ENCODE results near the gene FAM118B.

GRCh38 chr11:126308271-126308671 lies 96.7 kb downstream of the FAM118B start:
- TF ChIP-seq EZH2 (IDR thresholded peaks at IDR 0.05; ENCODE audit: low read depth) (no peak), CTCF (conservative IDR thresholded peaks at IDR 0.05) (no peak)

All from PC-9 (cell line).